ENCODE results near the gene FOXD4.
"Not testable (repeated sequence)": the region's sequence is repeated elsewhere in the genome, so short reads cannot be mapped to it uniquely, and the experiment has no call there.

FOXD4 gene

DNA sequence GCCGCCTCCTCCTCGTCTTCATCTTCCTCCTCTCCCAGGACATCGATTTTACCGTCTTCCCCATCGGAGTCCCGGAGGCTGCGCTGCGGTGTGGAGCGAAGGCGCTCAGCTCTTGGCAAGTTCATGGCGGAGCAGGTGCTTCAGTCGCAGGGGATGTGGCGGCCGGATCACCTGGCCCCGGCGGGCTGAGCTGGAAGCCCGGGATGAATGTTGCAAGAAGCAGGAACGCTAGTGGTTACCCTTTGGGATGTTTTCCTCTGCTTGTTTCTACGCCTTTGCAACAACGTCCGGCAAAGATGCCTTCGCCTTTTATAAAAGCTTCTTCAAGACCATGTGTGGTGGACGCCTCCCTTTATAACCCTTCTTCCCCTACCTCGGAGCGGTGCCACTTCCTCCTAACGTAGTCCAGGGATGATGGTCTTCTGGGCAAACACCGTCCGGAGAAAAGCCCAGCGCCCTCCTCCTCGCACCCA, at the start of gene FOXD4:
Gene FOXD4, minus strand, starts transcription at position 423 of the 473 bp plus-strand sequence. Its CDS starts 298 bp downstream, at position 125.
- not testable (repeated sequence) for DNase-seq

DNA sequence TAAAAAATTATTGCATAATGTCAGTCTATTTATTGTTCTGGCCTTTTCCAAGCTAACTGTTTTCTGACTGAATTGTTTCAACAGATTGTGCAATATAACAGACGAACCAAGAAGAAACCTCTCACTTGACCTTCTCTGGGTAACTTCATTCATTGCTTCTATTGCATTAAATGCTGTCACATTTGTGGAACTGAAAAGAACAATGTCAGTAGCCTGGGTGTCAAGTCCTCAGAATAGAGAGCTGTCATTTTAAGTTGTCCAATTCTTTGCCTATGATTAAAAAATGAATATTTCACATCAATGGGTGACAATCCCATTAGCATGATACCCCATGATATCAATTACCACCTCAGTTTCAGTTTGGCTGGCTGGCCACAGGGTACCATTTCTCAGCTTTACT, 41.7 kb upstream of the FOXD4 start:
- DNase-seq = not testable (repeated sequence)

- DNase-seq = not testable (repeated sequence)
Measured at GRCh38 chr9:151173-151572, 33.0 kb upstream of the FOXD4 start.

GRCh38 chr9:139880-140279, 21.7 kb upstream of the FOXD4 start:
- not testable (repeated sequence) for DNase-seq

GRCh38 chr9:117144-117994, 848 bp downstream of the FOXD4 start:
- not testable (repeated sequence) for DNase-seq

GRCh38 chr9:116239-117077, 1.8 kb downstream of the FOXD4 start:
- DNase-seq = not testable (repeated sequence)

DNA sequence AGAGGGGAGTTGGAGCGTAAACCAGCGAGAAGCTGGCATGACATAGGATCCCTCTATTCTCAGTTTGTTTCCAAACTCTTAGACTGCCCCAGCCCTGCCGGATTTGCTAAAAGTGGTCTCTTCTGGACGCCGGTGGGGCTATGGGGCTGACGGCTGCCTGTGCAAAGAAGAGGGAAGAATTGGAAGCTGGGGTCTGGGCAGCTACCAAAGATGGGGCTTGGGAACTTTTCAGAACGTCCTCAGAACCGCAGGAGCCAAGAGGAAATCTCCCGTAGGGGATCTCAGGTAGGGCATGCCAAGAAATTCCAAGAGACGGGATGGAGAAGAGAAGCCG, 3.1 kb downstream of the FOXD4 start:
- not testable (repeated sequence) for DNase-seq

- DNase-seq = not testable (repeated sequence)
Measured at GRCh38 chr9:114267-115117, 3.7 kb downstream of the FOXD4 start.

- DNase-seq = not testable (repeated sequence)
Measured at GRCh38 chr9:113468-114266, 4.5 kb downstream of the FOXD4 start.

GRCh38 chr9:112589-113467, 5.4 kb downstream of the FOXD4 start:
- DNase-seq = not testable (repeated sequence)

DNA sequence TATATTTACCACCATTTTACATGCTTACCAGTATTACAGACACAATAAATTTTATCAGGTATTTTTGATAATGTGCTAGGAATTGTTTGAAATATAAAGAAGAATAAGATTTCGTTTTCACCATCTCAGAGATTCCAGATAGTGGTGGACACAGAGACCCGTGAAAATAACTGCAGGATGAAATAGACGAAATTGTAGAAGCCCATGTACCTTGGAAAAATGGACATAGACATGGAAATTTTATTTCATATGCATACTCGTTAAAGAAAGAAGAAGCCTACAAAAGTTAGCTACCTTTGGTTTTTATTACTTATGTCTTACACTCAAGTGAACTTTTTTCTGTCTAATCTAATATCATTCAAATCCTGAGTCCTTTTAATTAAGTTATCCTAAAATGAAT, 7.5 kb downstream of the FOXD4 start:
- not testable (repeated sequence) for DNase-seq

DNA sequence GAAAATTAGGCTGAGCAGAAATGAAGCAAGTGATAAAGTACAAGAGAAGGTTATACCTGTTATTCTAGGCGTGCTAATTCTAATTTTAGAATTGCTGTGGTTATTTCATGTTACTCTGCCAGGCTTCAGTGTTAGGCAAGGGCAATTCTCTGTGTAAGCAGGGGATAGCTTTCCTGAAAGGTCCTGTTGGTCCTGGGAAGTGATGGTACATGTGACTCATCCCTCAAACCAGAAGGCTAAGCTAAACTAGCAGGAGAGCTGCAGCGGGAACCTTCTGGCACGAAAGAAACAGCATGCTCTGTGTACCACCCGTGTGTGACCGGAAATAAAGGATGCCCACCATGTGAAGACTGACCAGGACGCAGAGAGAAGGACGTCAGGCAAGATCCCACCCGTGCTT, 8.7 kb downstream of the FOXD4 start:
- DNase-seq = not testable (repeated sequence)

- DNase-seq = not testable (repeated sequence)
Measured at GRCh38 chr9:108742-109495, 9.3 kb downstream of the FOXD4 start.

DNA sequence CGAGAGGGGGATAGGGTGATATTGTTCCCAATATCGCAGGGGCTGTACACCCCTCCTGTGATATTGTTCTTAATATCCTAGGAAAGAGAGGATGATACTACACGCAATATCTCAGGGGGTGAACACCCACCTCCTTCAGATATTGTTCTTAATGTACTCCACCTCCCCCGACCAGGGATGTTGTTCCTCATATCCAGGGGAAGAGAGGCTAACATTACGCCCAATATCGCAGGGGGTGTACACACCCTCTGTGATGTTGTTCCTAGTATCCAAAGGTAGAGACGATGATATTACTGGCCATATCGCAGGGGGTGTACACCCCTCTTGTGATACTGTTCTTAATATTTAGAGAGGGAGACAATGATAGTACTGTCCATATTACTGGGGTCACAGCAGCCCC, 12.2 kb downstream of the FOXD4 start:
- DNase-seq = not testable (repeated sequence)

DNA sequence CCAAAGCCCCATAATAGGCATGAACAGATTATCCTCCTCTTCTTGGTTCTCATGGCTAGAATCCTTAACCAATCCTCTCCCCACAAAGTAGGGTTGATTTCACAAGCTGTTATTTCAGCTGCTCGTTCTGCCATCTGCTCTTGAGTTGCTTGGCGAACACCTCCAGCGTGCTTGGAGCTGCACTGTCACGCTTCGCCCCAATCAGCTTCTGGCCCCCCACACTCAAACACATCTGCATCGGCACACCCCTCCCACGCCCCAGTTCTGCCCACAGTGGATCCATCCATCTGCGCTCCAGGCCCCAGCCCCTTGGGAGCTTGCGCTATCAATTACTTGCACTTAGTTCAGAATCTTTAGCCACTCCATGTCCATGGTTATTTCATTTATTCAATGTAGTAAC, 17.8 kb downstream of the FOXD4 start:
- peak in 1 of 2 experiments; percentile 46 for DNase-seq

GRCh38 chr9:99867-100266, 18.4 kb downstream of the FOXD4 start:
- DNase-seq = not testable (repeated sequence)

DNA sequence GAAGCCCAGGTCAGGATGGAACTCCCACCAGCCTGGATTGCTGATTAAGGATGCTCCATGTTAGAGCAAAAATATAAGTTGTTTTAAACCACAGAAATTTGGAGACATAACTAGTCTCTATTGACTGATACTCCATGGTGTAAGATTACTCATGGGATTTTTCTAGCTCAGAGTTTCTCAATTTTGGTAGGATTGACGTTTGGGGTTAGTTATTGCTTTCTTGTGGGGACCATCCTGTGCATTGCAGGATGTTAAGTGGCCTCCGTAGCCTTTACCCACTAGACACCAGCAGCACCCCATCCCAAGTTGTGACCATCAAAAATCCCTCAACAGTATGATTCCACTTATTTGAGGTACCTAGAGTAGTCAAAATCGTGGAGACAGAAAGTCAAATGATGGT, 19.4 kb downstream of the FOXD4 start:
- DNase-seq = not testable (repeated sequence)

GRCh38 chr9:94992-95391, 23.2 kb downstream of the FOXD4 start:
- not testable (repeated sequence) for DNase-seq

DNA sequence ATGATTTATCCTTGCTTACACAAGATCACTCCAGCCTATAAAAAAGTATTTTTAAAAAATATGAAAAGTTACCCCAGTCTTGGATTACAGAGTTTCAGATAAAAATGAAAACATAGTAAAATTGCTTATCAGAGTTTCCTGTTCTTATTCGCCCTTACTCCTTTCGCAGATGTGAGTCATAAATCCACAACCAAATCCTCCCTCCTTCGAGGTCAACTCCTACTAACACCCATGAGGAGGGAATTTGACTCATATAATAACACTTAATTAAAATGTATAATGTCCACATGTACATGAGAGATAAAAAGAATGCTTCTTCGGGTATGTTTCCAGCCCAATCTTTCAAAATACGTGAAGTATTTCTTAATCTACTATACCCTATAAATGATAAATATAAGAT, 23.9 kb downstream of the FOXD4 start:
- not testable (repeated sequence) for DNase-seq

- DNase-seq = not testable (repeated sequence)
Measured at GRCh38 chr9:93909-94308, 24.3 kb downstream of the FOXD4 start.

All from NCI-H187 (cell line).